Mesenchymal stem cell (in vitro differentiated cells and primary cell): Measurements from ENCODE around the gene PROSER1.

Experiments used
- DNase-seq: peaks from one replicate; pipeline ENCODE4 v3.0.0-alpha.2; 2013
- H2AFZ ChIP-seq: one replicate; pipeline ENCODE4 v1.6.1; 2013; ENCODE audit warnings: low read depth, mild to moderate bottlenecking, control low read depth, inconsistent platforms, low read length, moderate library complexity
- H2AK5ac ChIP-seq: 2 replicates; pipeline ENCODE4 v1.6.1; 2013; ENCODE audit warnings: low read length, moderate library complexity, mild to moderate bottlenecking, inconsistent platforms; ENCODE audit not compliant: severe bottlenecking
- H2BK120ac ChIP-seq: one replicate; pipeline ENCODE4 v1.6.1; 2013; ENCODE audit warnings: low read depth, mild to moderate bottlenecking, inconsistent platforms, low read length, moderate library complexity
- H2BK12ac ChIP-seq, 2 experiments: one replicate each; pipeline ENCODE4 v1.6.1; 2013; ENCODE audit warnings: inconsistent platforms in 2 of 2, low read length in 2 of 2, mild to moderate bottlenecking in 2 of 2, moderate library complexity in 2 of 2, control low read depth in 1 of 2
- H2BK15ac ChIP-seq: one replicate; pipeline ENCODE4 v1.6.1; 2013; ENCODE audit warnings: mild to moderate bottlenecking, low read depth, inconsistent platforms; ENCODE audit not compliant: poor library complexity, severe bottlenecking
- H2BK5ac ChIP-seq: 2 replicates; pipeline ENCODE4 v1.6.1; 2013; ENCODE audit warnings: low read depth, mild to moderate bottlenecking, low read length, control low read depth, inconsistent platforms; ENCODE audit not compliant: poor library complexity, severe bottlenecking
- H3K14ac ChIP-seq, 2 experiments: one replicate each; pipeline ENCODE4 v1.6.1; 2013; ENCODE audit warnings: inconsistent platforms in 2 of 2, low read length in 2 of 2, control low read depth in 1 of 2, mild to moderate bottlenecking in 1 of 2, moderate library complexity in 1 of 2
- H3K18ac ChIP-seq, 2 experiments: one replicate each; pipeline ENCODE4 v1.6.1; 2013; ENCODE audit warnings: inconsistent platforms in 2 of 2, low read length in 2 of 2, control low read depth in 1 of 2, low read depth in 1 of 2, mild to moderate bottlenecking in 1 of 2
- H3K23ac ChIP-seq, 2 experiments: one replicate each; pipeline ENCODE4 v1.6.1; 2013; ENCODE audit warnings: inconsistent platforms in 2 of 2, low read length in 2 of 2, mild to moderate bottlenecking in 2 of 2, moderate library complexity in 2 of 2, control low read depth in 1 of 2
- H3K27ac ChIP-seq: 2 replicates; pipeline ENCODE4 v1.5.1; 2013; ENCODE audit warnings: mild to moderate bottlenecking, moderate library complexity, low read length, control low read depth, inconsistent platforms; ENCODE audit not compliant: poor library complexity, severe bottlenecking
- H3K27me3 ChIP-seq, 2 experiments: 2 replicates each; pipeline versions ENCODE4 v1.6.1 to v1.7.0; 2013; ENCODE audit warnings: low read length in 2 of 2, mild to moderate bottlenecking in 2 of 2, moderate library complexity in 2 of 2, control low read depth in 1 of 2, inconsistent platforms in 1 of 2; ENCODE audit not compliant: control insufficient read depth in 1 of 2, insufficient read depth in 1 of 2
- H3K36me3 ChIP-seq, 2 experiments: 2 replicates each; pipeline versions ENCODE4 v1.6.1 to v1.7.0; 2013; ENCODE audit warnings: low read length in 2 of 2, control low read depth in 1 of 2, inconsistent platforms in 1 of 2, low read depth in 1 of 2, mild to moderate bottlenecking in 1 of 2; ENCODE audit not compliant: insufficient read depth in 2 of 2, control insufficient read depth in 1 of 2
- H3K4ac ChIP-seq, 2 experiments: one replicate each; pipeline ENCODE4 v1.6.1; 2013; ENCODE audit warnings: inconsistent platforms in 2 of 2, low read length in 2 of 2, mild to moderate bottlenecking in 2 of 2, moderate library complexity in 2 of 2, control low read depth in 1 of 2, low read depth in 1 of 2
- H3K4me1 ChIP-seq: 2 replicates; pipeline ENCODE4 v1.6.1; 2013; ENCODE audit warnings: low read depth, low read length, control low read depth; ENCODE audit not compliant: control insufficient read depth, insufficient read depth
- H3K4me2 ChIP-seq: 2 replicates; pipeline ENCODE4 v1.6.1; 2013; ENCODE audit warnings: low read length, mild to moderate bottlenecking, inconsistent platforms; ENCODE audit not compliant: poor library complexity, severe bottlenecking
- H3K4me3 ChIP-seq, 2 experiments: 2 replicates each; pipeline versions ENCODE4 v1.5.1 to v1.7.0; 2013; ENCODE audit warnings: low read length in 2 of 2, mild to moderate bottlenecking in 2 of 2, control low read depth in 1 of 2, low read depth in 1 of 2; ENCODE audit not compliant: insufficient read depth in 1 of 2
- H3K79me1 ChIP-seq: replicated peaks from 2 replicates; pipeline ENCODE4 v1.6.1; 2013; ENCODE audit warnings: mild to moderate bottlenecking, control low read depth, low read length, inconsistent platforms; ENCODE audit not compliant: poor library complexity, severe bottlenecking
- H3K9ac ChIP-seq: 2 replicates; pipeline ENCODE4 v1.7.0; 2013; ENCODE audit warnings: mild to moderate bottlenecking, low read length, moderate library complexity
- H3K9me3 ChIP-seq: 2 replicates; pipeline ENCODE4 v1.7.0; 2013; ENCODE audit warnings: mild to moderate bottlenecking, low read length; ENCODE audit not compliant: control insufficient read depth
- H4K8ac ChIP-seq: one replicate; pipeline ENCODE4 v1.6.1; 2013; ENCODE audit warnings: inconsistent platforms, mild to moderate bottlenecking, low read length, moderate library complexity
- H4K91ac ChIP-seq: one replicate; pipeline ENCODE4 v1.6.1; 2013; ENCODE audit warnings: mild to moderate bottlenecking, low read length, inconsistent platforms
- WGBS: methylation state at CpG from one replicate; pipeline ENCODE4 v1.1.7; 2013; ENCODE audit warnings: mixed read lengths; 5-methylcytosine and 5-hydroxymethylcytosine counted together

PROSER1 gene

DNA sequence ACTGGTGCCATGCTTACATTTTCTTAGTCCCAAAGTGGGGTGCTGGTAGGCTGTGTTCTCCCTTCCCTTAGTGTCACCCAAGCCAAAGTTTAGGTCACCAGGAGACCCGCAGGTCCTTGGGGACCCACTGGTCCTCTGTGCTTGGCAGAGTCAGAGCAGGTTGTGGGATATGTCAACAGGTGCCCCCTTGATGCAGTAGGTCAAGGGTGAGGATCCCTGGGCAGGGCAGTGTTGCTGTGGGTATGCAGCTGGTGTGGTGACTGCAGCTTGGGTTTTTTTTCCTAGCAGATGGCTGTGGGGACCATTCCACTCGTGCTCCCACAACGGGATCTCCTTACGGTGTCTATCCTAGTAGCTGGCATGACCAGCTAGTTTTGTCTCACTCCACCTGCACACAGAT lies 24.1 kb upstream of the PROSER1 start:
- no peak overlapping the region for H4K8ac ChIP-seq
- H3K14ac ChIP-seq, result no peak overlapping the region
- no peak overlapping the region for H3K4me3 ChIP-seq
- no peak overlapping the region for H4K91ac ChIP-seq
- H2AK5ac ChIP-seq, result no peak overlapping the region
- no peak overlapping the region for H3K4ac ChIP-seq
- no peak overlapping the region for H3K4me2 ChIP-seq
- peaks cover 3% of the 10 kb centered on the region for H3K79me1 ChIP-seq
- no peaks in the 10 kb centered on the region for H3K9me3 ChIP-seq
- no peak overlapping the region for H2BK5ac ChIP-seq
- no peak overlapping the region for H3K27ac ChIP-seq
- H3K36me3 ChIP-seq, result peaks cover 0 to 2% of the 10 kb centered on the region in 2 experiments
- H2BK12ac ChIP-seq, result no peak overlapping the region
- H2BK15ac ChIP-seq, result no peak overlapping the region
- H3K18ac ChIP-seq, result no peak overlapping the region
- no peaks in the 10 kb centered on the region for H3K27me3 ChIP-seq
- H3K4me1 ChIP-seq, result no peaks in the 10 kb centered on the region
- no peak for DNase-seq
- 97% methylated on average over 4 of the region's 4 CpGs for WGBS
- H2AFZ ChIP-seq, result no peak overlapping the region
- no peak overlapping the region for H3K23ac ChIP-seq
- H2BK120ac ChIP-seq, result no peak overlapping the region
- no peak overlapping the region for H3K9ac ChIP-seq

DNA sequence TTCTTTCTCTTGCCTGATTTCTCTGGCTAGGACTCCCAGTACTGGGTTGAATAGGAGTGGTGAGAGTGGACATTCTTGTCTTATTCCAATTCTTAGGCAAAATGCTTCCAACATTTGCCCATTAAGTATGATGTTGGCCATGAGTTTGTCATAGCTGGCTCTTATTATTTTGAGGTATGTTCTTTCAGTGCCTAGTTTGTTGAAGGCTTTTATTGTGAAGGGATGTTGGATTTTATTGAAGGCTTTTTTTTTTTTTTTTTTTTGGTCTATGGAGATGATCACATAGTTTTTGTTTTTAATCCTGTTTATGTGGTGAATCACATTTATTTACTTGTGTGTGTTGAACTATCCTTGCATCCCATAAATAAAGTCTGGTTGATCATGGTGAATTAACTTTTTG lies 20.2 kb upstream of the PROSER1 start:
- no peak overlapping the region for H3K4me3 ChIP-seq
- H3K4ac ChIP-seq, result no peak overlapping the region
- no peak overlapping the region for H3K9ac ChIP-seq
- H3K27ac ChIP-seq, result no peak overlapping the region
- no peak overlapping the region for H3K4me2 ChIP-seq
- no peak overlapping the region for H2BK15ac ChIP-seq
- no peak overlapping the region for H2AK5ac ChIP-seq
- no peak for DNase-seq
- H2AFZ ChIP-seq, result no peak overlapping the region
- no peak overlapping the region for H4K91ac ChIP-seq
- no peak overlapping the region for H2BK5ac ChIP-seq
- H2BK12ac ChIP-seq, result no peak overlapping the region
- H3K36me3 ChIP-seq, result peaks cover 2 to 9% of the 10 kb centered on the region in 2 experiments
- H3K9me3 ChIP-seq, result no peaks in the 10 kb centered on the region
- no peak overlapping the region for H3K14ac ChIP-seq
- H2BK120ac ChIP-seq, result no peak overlapping the region
- peaks cover 3% of the 10 kb centered on the region for H3K79me1 ChIP-seq
- no peak overlapping the region for H3K23ac ChIP-seq
- no peak overlapping the region for H4K8ac ChIP-seq
- no peak overlapping the region for H3K18ac ChIP-seq
- no peaks in the 10 kb centered on the region for H3K4me1 ChIP-seq
- H3K27me3 ChIP-seq, result no peaks in the 10 kb centered on the region

DNA sequence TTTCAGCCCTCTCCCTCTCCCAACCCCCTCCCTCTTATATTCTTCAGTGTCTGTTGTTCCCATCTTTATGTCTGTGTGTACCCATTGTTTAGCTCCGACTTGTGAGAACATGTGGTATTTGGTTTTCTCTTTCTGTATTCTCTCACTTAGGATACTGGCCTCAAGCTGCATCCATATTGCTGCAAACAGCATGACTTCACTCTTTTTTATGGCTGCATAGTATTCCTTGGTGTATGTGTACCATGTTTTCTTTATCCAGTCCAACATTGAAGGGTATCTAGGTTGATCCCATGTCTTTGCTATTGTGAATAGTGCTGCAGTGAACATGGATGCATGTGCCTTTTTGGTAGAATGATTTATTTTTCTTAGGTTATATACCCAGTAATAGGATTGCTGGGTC lies 18.1 kb upstream of the PROSER1 start:
- no peaks in the 10 kb centered on the region for H3K27me3 ChIP-seq
- no peak overlapping the region for H3K9ac ChIP-seq
- no peak overlapping the region for H4K91ac ChIP-seq
- no peak overlapping the region for H4K8ac ChIP-seq
- DNase-seq, result no peak
- H3K4me1 ChIP-seq, result no peaks in the 10 kb centered on the region
- no peak overlapping the region for H2BK120ac ChIP-seq
- WGBS, result 100% methylated on average over 1 of the region's 1 CpG
- H3K36me3 ChIP-seq, result peaks cover 0 to 10% of the 10 kb centered on the region in 2 experiments
- H2AK5ac ChIP-seq, result no peak overlapping the region
- no peak overlapping the region for H3K4me2 ChIP-seq
- H3K23ac ChIP-seq, result no peak overlapping the region
- no peak overlapping the region for H3K4me3 ChIP-seq
- no peak overlapping the region for H2BK15ac ChIP-seq
- no peak overlapping the region for H2BK12ac ChIP-seq
- no peak overlapping the region for H2BK5ac ChIP-seq
- no peak overlapping the region for H2AFZ ChIP-seq
- H3K4ac ChIP-seq, result no peak overlapping the region
- H3K18ac ChIP-seq, result no peak overlapping the region
- H3K79me1 ChIP-seq, result no peaks in the 10 kb centered on the region
- H3K9me3 ChIP-seq, result no peaks in the 10 kb centered on the region
- H3K14ac ChIP-seq, result no peak overlapping the region
- no peak overlapping the region for H3K27ac ChIP-seq

DNA sequence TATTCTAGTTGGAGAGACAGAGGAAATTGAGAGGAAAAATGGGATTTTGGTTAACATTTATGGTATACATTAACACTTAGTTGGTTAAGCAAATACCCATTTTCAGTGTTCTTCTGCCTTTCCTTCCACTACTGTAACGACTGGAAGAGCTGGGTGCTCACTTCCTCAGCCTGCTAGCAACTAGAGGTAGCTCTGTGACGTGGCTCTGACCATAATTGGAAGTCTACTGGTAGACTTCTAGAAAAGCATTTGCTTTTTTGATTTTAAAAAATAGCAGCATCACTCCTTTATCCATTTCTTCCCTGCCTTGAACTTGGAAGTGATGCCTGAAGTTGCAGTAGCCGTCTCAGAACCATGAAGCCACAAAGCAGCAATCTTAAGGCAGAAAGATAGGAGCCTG lies 16.2 kb upstream of the PROSER1 start:
- H3K36me3 ChIP-seq, result peaks cover 0 to 10% of the 10 kb centered on the region in 2 experiments

More for the DNA sequence above, 16.2 kb upstream of the PROSER1 start:
- H3K4me2 ChIP-seq, result no peak overlapping the region
- H3K4me1 ChIP-seq, result no peaks in the 10 kb centered on the region
- H3K9ac ChIP-seq, result no peak overlapping the region
- no peak overlapping the region for H4K91ac ChIP-seq
- no peaks in the 10 kb centered on the region for H3K9me3 ChIP-seq
- no peak for DNase-seq
- H2BK120ac ChIP-seq, result no peak overlapping the region
- 100% methylated on average over 3 of the region's 3 CpGs for WGBS
- no peak overlapping the region for H3K27ac ChIP-seq
- no peak overlapping the region for H3K4me3 ChIP-seq
- no peaks in the 10 kb centered on the region for H3K27me3 ChIP-seq
- no peak overlapping the region for H3K14ac ChIP-seq
- no peak overlapping the region for H2BK15ac ChIP-seq
- H2BK5ac ChIP-seq, result no peak overlapping the region
- no peaks in the 10 kb centered on the region for H3K79me1 ChIP-seq
- no peak overlapping the region for H2AK5ac ChIP-seq
- H2AFZ ChIP-seq, result no peak overlapping the region
- no peak overlapping the region for H3K18ac ChIP-seq
- no peak overlapping the region for H3K4ac ChIP-seq
- H4K8ac ChIP-seq, result no peak overlapping the region
- no peak overlapping the region for H2BK12ac ChIP-seq
- H3K23ac ChIP-seq, result no peak overlapping the region
